HG02970 (cell line): Measurements from ENCODE around the gene ITPRID1.
A peak's percentile ranks its signal among the peaks of the same experiment; 100 is the strongest.

Experiments used
- ATAC-seq: cut with Tn5 transposase; IDR thresholded peaks from one replicate; pipeline ENCODE4 v1.9.1; 2021; ENCODE audit warnings: mild to moderate bottlenecking, moderate library complexity, moderate number of reproducible peaks; ENCODE audit not compliant: unreplicated experiment, low FRiP score

The ITPRID1 gene

DNA sequence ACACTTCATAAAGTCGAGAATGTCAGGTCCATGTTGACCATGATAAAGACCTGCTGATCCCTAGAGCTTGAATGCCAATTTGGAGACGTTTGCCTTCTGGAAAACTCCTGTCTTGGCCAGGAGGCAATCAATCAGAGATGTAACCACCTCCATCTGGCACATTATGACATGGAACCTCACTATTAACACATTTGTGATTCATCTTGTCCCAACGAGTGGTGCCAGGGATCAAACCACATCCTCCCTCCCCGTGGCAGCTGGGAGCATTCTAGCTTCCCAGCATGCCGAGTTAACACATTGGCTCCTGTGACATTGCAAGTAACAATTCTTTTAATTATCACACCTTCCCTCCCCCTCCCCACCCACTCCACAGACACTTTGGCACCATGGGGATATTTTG, 89.2 kb downstream of the ITPRID1 start:
- no peak for ATAC-seq

DNA sequence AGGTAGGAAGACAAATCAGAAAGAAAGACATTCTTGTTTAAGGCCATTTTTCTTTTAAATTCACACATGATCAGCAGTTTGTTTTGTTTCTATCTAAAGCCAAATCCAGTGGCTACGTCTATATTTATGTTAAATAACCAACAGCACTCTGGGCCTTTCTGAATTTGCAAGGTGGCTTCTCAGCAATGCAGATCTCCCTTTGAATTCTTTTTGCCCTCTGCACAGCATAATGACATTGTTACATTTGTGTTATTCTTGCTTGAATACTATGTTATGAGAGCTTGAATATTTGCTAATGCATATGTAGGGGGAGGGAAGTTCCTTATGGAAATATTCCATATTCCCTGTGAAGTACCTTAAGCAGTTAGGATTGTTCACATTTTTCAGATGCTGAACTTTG, 99.7 kb downstream of the ITPRID1 start:
- no peak for ATAC-seq

- no peak for ATAC-seq
Measured at GRCh38 chr7:31633467-31633866, 119.6 kb downstream of the ITPRID1 start.

DNA sequence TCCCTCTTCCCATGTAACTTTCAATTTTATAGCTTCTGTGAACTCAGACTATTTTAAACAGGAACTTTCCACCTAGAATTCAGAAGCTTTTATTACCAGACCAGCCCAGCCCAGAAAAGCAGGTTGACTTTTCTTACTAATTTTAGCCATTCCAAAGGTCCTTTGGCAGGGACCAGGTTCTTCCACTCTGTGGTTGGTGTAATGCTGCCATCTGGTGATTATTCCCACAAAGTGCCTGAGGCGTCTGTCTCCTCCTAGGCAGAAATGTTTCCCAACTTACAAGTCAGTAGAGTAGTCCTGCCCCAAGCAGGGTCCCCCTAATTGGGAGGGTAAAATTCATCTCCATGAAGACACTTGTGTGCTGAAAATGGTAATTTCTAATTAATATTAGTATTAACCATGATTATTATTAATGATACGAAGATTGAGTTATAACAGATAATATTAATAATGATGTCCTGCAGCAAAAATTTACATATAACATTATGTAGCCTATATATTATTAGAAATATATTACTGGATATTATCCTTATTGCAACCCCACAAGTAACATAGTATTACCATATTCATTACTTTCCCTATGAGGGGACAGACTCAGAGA, 120.1 kb downstream of the ITPRID1 start:
- ATAC-seq, result no peak

DNA sequence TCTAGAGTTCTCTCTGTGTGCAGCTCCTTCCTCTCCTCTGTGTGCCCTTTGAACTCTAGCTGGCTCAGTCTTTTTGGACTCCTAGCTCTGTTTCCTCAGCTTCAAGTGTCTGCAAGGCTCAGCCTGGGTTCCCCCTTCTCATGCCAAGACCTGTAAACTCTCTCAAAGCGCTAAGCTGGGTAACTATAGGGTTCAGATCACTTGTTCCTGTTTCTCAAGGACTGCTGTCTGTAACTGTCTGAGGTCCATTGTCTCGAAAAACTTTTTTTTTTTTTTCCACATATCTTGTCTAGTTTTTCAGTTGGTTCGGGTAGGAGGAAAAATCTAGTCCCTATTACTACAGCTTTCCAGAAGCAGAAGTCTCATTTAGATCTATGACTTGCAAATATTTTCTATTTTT, 126.5 kb downstream of the ITPRID1 start:
- ATAC-seq, result no peak

GRCh38 chr7:31642681-31643115, 128.8 kb downstream of the ITPRID1 start:
- ATAC-seq, result no peak

DNA sequence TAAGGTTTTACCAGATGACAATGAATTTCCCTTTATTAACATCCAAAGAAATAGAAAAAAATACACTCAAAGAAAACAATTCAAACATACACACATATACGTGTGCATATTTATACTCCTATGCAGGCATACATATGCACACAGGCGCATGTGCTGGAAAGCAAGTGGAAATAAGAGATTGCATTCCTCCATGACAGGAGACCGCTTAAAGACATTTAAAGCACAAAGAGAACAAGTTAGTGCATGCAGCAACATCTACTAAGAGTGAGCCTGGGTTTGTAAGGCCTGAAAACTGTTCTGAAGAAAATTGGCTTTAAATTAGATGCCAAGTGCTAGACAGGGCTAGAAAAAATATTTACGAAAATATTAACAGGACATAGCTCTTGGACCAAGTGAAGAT, 133.1 kb downstream of the ITPRID1 start:
- ATAC-seq, result no peak

DNA sequence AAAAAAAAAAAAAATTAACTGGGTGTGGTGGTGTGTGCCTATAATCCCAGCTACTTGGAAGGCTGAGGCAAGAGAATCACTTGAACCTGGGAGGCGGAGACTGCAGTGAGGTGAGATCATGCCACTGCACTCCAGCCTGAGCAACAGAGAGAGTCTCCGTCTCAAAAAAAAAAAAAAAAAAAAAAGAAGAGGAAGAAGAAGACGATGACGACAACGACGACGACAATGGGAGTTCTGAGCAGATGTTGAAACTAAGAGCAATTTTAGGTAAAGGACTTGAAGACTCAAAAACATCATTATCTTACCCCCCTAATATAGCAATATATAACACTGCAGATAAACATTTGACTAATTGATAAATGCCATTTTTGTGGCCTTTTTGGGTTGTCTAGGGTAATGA, 133.6 kb downstream of the ITPRID1 start:
- no peak for ATAC-seq

- ATAC-seq, result no peak
Measured at GRCh38 chr7:31648288-31648687, 134.4 kb downstream of the ITPRID1 start.

GRCh38 chr7:31648880-31649279, 135.0 kb downstream of the ITPRID1 start:
- no peak for ATAC-seq

- no peak for ATAC-seq
Measured at GRCh38 chr7:31651234-31652062, 137.6 kb downstream of the ITPRID1 start.

DNA sequence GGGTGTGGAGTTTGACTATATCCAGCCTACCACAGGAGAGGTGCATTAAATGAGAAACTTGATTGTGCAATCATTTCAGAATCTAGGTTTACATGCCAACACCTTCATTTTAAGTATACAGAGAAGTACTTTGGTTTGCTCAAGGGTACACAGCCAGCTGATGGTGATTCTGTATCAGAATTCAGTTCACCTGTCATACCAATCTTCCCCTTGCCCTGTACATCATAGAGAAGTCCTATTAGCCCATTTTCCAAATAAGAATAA, 138.1 kb downstream of the ITPRID1 start:
- no peak for ATAC-seq

GRCh38 chr7:31663072-31663471, 149.2 kb downstream of the ITPRID1 start:
- no peak for ATAC-seq

GRCh38 chr7:31664890-31665289, 151.0 kb downstream of the ITPRID1 start:
- no peak for ATAC-seq

- no peak for ATAC-seq
Measured at GRCh38 chr7:31665546-31665945, 151.7 kb downstream of the ITPRID1 start.

- ATAC-seq, result no peak
Measured at GRCh38 chr7:31669461-31669860, 155.6 kb downstream of the ITPRID1 start.

DNA sequence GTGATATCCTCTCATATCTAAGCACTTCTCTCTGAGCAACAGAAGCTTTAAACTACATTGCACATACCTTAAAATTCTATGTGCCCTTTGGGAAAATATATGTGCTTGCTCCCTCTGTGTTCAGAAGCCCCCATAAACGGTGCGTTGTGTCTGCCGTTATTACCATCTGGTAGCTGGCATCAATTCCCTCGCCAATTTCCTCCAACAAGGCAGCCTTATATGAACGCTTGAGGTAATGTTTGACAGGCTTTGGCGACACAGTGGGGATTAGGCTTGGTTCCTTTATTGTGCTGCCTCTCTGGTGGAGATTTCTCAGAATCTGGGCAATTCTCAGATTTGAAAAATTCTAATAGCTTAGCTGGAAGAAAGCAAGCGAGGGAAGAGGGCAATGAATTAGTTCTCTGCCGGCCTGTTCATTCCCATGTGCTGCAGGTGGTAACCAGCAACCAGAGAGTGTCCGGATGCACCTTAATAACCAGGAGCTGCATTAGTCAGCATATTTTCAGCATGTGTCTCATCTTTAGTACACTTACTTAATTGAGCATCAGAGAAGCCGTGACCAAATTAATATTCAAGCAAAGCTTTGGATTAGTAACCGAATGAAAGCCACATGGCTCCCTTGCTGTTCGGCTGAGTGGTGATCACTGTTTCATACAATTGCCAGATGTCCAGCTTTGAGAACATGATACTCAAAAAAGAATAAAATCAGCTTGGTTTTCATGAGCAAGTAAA, 165.8 kb downstream of the ITPRID1 start:
- ATAC-seq, result no peak

DNA sequence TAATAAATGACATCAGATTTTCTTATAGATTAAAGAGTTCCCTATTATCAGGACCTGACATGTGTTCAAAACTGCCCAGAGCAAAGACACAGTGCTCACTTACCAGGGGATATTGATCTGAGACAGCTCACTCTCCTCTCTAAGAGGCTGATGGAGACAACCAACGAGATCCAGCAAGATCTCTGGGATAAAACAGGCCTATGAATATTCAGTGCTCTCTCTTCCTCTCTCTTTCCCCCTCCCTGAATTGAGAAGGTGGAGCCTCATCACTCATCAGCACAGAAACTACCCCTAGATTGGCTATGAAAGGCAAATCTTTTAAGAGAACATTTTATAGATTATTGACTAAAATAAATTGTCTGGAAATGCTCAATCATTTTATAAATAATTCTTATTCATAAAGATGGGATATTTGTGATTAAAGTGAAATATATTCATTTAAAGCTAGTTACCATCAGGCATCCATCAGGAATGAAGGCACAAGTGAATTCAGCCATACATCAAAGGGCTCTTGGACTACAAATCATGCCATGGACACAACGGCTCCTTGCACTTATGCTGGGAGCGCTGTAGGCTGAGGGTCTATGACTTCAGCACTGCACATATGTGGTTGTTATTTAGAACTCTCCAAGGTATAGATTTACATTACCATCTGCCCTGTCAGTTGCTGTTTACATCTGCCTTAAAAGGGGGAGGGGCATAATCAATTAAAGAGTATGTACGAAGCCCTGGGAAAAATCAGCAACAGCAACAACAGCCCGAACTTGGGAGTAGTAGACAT, 169.7 kb downstream of the ITPRID1 start:
- ATAC-seq, result no peak

- no peak for ATAC-seq
Measured at GRCh38 chr7:31687024-31687748, 173.3 kb downstream of the ITPRID1 start, which contains the start of gene PPP1R17. PPP1R17 (plus strand) TSS chr7:31687215; CDS start chr7:31692442, 5,227 bp downstream.

GRCh38 chr7:31688372-31688771, 174.5 kb downstream of the ITPRID1 start:
- ATAC-seq, result peak; percentile 63
